HG02759 (cell line): ENCODE measurements around the gene GPRC5D.

Experiments used
- ATAC-seq: cut with Tn5 transposase; IDR thresholded peaks from one replicate; pipeline ENCODE4 v1.9.1; 2021; ENCODE audit warnings: mild to moderate bottlenecking, moderate library complexity; ENCODE audit not compliant: unreplicated experiment

The GPRC5D gene

DNA sequence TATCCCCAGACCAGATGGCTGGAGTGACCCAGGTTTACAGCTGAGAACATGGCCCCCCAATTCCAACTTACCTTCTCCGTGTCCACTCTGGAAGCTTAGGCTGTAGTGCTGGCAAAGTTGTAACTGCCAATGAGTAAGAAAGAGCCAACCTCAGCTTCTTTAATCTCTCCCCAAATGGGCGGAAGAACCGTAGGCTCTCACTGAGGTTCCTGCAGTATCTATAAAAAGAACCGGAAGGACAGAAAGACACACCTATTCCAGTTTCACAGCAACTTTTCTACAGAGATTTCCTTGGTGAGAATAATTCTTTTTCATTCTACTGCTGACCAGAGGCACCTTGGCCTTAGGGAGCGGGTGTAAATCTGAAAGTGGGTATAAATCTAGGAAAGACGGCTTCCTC lies at the start of gene GPRC5D:
Gene GPRC5D, minus strand, starts transcription at position 135 of the 400 bp plus-strand sequence. CDS start 1,786 bp downstream, outside the sequence.
- ATAC-seq: no peak

DNA sequence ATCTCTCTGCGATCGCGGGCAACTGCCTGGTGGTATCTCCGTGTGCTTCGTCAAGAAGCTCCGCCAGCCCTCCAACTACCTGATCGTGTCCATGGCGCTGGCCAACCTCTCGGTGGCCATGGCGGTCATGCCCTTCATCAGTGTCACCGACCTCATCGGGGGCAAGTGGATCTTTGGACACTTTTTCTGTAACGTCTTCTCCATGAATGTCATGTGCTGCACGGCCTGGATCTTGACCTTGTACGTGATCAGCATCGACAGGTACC lies 49.7 kb upstream of the GPRC5D start:
- no peak for ATAC-seq

DNA sequence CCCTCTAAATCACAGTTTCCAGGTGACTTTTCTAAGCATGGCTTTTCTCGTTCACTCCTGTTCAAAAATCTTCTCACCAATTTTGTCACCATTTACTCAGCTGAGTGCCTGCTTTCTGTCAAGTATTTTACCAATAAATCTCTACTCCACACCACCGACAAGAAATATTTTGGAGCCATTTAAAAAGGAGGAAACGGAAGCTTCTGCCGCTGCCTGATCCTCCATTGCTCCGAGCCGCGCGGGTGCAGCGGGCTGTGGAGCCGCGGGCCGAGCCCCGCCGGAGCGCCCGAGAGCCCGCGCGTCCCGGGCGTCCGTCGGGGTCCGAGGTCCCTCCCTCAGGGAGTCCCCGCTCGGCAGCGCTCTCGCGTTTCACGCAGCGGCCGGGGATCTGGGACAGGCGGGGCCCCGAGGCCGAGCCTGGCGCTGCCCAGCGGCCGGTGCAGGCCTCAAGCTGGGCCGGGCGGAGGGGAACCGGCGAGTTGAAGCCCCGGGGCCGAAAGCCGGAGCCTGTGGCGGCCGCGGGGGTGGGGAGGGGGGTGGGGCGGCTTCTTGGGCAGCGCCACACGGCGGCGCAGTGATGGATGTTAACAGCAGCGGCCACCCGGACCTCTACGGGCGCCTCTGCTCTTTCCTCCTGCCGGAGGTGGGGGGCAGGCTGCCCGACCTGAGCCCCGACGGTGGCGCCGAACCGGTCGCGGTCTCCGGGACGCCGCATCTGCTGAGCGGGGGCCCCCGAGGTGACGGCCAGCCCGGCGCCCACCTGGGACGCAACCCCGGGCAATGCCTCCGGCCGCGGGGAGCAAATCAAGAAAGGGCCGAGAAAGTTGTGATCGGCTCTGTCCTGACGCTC lies 49.2 kb upstream of the GPRC5D start:
- no peak for ATAC-seq

DNA sequence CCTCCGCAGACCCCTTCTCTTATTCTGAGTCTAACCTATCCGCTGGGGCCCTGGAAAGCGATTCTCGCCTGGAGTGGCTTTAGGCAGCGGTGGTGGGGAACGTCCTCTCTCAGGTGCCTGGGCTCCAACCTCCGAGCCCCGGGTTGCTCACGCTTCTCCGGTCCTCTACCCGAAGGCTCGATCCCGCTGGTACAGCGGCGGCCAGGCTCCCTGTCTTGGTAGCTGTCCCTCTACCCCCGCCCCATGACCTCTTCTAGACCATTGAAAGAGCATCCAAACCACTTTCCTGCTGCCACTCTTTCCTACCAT lies 48.6 kb upstream of the GPRC5D start:
- ATAC-seq: no peak

DNA sequence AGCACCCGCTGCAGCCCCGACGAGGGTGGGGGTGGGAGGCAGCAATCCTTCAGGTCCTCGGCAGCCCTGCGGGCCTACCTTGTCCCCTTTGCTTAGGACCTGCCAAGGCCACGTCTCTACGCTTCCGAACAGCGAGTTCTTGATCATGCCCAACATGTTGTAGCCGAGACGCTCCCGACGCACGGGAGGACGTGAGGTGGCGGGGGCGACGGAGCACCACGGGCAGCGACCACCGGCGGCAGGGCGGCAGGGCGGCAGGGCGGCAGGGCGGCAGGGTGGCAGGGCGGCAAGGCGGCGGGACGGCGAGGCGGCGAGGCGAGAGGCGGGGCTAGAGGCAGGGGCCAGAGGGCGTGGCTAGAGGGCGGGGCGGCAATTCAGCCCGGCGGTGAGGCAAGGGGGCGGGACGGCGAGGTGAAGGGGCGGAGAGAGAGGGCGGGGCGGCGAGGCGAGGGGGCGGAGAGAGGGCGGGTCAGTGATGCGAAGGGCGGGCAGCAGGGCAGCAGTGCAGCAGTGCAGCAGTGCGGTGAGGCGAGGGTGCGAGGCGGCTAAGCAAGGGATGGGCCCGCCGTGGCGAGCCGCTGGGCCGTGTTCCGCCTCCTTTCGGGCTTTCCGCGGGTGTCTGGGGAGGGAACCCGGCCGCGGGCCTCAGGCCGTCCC lies 48.1 kb upstream of the GPRC5D start, which contains the start of gene HEBP1:
Gene HEBP1, minus strand, starts transcription at position 307 of the 657 bp plus-strand sequence. Its CDS starts 151 bp downstream, at position 156.
- peak; percentile 84 for ATAC-seq

DNA sequence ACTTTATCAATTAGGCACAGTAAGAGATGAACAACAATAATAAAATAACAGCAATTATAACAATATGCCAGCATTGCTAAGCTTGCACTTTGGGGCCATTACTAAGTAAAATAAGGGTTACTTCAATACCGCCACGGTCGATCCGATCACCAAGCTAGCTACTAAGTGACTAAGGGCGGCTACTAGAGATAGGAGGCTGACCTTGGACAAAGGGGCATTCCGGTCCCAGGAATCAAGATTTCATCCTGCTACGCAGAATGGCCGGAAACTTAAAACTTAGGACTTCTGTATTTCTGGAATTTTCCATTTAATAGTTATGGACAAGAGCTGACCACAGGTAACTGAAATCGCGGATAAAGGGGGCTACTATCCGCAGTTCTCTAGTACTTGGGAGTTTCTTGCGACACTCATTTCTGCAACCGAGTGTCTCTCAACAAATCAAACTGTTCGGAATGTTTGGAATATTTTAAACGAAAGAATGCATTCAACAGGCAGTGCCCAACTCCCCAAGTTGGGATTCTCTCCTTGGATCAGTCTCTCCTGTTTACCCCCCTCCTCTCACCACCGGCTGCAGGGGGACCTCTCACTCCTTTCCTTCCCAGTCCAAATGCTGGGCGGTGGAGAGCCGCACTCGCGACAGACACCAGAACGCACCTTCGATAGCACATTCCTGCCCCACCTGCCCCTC lies 47.4 kb upstream of the GPRC5D start:
- peak; percentile 4 for ATAC-seq

DNA sequence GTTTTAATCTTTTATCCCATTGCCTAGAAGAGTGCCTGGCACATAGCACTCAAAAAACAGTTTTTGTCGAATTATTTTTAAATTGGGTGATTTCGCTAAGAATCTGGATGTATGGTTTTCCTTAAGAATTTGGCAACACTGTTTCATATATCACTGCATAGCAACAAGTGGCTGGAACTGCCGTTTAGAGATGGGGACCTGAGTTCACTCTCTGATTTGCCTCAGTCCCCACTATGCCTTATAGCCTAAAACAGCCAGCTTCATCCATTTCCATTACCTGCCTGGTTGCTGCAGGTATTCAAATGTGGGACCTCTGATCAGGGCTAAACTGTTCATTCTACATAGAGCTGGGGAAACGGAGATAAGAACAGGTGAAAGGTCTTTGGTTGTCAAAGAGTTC lies 46.3 kb upstream of the GPRC5D start:
- no peak for ATAC-seq

DNA sequence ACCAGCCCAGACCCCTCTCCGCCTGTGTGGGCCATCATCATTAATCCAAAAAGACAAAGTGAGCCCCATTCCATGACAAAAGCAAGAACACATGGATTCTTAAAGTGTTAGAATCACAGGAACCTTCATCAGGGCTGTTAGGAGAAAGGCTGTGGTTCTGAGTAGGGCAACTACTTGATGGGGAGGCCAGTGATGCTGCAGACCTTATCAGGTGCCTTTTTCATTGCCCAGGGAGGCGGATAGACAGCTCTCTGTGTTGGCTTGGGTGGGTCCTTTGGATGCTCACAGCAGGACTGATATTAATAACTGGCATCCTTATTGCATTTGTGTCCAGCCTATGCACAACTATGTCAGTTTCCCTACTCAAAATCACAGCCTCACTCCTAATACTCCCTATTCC lies 45.8 kb upstream of the GPRC5D start:
- no peak for ATAC-seq

DNA sequence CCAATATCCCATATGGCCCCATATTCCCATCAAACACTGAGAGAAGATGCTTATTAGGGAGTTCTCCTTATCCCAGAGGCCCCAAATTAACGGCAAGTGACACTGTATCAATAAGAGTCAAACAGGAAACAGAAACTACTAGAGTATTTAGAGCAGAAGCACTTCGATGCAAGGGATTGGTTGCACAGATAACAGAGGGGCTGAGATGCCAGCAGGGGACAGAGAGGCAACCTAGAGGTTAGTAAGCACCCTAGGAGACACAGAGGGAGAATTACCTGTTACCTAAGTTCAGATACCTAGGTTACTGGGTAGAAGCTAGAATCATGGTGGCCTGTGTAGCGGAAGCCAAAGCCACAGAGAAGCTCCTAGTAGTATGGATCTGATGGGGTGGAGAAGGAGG lies 45.2 kb upstream of the GPRC5D start:
- ATAC-seq: no peak

DNA sequence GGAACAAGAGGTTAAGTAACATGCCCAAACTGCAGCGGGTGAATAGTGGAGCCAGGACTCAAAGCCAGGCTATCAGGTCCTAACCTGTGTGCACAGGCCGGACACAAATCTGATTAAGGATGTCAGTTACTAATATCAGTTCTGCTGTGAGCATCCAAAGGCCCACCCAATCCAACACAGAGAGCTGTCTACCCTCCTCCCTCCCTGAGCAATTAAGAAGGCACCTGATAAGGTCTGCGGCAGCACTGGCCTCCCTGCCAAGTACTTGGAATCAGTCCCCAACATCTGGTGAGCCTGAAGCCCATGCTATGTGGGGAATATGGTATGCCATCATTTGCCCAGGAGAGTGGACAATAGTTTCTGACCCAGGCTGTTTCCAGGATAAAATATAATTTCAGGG lies 44.2 kb upstream of the GPRC5D start:
- ATAC-seq: no peak

DNA sequence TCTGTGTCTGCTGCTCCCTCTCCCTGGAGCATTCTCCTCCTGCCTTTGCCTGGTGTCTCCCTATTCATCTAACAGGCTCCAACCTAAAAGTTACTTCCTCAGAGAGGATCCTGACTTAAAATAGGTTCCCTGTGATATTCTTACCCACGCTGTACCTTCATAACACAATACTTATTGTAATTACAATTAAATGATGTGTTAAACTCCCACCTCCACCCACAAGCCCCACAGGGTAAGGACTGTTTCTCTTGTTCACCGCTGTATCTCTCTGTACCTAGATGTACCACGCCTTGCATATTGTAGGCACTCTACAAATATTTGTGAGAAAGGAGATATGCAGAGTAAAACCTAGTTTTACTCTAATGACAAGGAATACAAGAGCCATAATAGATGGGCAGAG lies 43.1 kb upstream of the GPRC5D start:
- no peak for ATAC-seq

DNA sequence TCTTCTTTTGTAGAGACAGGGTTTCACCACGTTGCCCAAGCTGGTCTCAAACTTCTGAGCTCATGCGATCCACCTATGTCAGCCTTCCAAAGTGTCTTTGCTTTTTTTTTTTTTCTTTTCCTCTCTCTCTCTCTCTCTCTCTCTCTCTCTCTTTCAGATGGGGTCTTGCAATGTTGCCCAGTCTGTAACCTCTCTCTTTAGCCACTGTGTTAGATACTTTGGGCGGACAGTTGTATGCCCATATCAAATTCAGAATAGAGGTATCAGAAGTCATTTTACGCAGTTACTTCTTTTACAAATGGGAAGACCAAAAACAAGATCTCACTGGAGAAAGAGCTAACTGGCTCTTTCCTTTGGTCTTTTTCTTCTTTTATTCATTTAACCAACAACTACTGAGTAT lies 41.4 kb upstream of the GPRC5D start:
- ATAC-seq: no peak

DNA sequence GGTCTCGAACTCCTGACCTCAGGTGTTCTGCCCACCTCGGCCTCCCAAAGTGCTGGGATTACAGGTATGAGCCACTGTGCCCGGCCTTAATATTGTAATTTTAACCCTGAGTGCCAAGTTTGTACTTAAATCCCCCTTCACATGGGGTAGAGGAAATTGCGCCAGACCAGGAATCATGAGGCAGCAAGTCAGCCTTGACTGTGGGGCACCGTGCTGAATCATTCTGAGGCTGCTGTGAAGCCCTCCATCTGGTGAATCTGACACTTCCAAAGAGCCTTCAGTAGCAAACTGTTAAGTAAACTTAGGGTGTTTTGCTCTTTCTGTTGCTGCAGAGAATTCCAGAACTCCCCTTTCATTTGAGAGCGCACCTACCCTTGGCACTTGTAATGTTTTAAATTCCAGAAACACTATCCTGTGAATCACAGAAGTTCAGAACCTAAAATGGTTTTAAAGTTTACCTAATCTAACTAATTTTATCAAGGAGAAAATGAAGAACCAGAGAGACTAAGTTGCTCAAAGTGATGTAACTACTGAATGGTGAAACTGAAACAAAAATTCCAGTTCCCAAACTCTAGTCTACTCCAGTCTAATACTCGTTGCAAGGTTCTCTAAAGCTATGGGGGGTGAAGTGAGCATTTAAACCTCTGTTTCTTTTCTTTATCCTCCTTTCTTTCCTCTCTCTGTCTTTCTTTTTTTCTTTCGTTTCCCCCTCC lies 40.6 kb upstream of the GPRC5D start:
- ATAC-seq: no peak

DNA sequence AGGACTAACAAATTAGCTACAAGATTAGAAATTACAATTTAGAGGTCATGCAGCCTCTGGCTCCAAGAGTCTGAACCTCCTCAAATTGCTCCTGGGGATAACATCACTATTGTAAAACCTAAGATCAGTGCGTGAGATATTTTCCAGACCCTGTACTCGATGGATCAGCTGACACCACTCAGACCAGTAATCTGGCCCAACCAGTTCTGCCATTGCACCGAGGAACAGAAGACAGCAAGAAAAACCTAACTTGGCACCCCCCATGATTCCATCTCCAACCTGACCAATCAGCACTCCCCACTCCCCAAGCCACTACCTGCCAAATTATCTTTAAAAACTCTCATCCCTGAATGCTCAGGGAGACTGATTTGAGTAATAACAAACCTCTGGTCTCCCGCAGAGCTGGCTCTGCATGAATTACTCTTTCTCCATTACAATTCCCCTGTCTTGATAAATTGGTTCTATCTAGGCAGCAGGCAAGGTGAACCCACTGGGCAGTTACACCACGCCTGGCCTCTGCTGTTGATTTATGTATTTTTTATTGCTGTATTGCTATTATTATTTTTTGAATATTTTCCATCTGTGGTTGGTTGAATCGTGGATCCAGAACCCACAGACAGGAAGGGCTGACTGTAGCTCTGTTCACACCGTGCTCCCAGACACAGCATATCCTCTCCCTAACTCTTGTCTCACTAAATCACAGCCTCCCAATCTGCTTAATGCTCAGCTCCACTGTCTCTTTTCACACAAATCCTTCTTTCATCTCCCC lies 38.9 kb upstream of the GPRC5D start:
- ATAC-seq: no peak

DNA sequence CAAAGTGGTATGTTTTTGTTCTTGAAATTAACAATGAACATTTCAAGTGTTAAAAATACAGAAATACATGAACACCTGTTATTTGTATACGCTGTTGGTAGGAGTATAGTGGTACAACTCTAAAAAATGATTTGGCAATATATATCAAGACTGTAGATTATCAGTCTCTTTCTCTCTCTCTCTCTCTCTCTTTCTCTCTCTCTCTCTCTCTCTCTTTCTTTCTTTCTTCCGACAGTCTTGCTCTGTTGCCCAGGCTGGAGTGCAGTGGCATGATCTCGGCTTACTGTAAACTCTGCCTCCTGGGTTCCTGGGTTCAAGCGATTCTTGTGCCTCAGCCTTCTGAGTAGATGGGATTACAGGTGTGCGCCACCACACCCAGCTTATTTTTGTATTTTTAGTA lies 35.5 kb upstream of the GPRC5D start:
- no peak for ATAC-seq

DNA sequence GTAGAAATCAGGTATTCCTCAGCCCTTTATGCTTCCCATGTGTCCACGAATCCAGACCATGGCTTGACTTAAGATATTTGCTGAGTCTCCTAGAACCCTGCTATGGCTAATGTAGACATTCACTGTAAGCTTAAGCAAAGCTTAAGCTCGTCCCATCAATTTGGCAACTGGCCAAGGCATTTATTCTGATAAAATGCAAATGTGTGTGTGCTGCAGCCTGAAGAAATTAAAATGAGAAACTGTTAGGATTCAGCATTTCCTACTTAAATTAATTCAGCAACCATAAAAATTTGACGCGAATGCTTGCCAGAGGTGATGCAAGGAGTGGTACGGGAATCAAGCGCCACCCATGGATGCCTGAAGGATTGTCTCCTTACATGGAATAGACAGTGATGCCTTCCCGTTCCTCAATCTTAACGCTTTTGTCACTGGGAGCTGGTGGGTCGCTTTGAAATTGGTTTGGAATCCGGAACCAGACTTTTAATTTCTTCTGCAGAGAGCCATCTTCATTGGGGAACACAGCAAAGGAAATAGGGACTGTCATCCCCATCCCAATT lies 34.9 kb upstream of the GPRC5D start:
- ATAC-seq: no peak

DNA sequence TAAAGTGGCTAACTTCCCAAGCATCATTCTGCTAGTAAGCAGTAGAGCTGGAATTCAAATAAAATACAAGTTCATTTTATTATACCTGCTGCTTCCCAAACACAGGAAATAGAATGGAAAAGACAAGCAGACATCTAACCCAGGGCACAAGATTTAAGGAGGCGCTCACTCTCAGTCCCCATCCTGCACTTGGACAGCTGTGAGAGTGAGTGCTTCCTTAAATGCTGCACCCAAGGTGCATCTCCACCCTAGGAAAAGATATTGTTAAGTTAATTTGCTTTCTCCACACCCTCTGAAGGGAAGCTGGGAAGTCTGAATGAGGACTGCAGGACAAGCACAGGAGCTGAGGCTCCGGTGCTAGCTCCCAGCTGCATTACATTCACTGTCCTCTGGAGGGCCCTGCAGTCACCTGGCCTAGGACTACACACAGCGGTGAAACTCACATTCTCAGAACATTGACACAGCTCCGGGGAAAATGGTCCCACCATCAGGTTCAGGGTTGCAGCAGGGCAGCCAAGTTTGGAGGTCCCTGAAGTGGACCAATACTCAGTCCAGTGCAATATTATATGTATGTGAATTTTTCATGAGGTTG lies 33.9 kb upstream of the GPRC5D start:
- peak; percentile 45 for ATAC-seq

DNA sequence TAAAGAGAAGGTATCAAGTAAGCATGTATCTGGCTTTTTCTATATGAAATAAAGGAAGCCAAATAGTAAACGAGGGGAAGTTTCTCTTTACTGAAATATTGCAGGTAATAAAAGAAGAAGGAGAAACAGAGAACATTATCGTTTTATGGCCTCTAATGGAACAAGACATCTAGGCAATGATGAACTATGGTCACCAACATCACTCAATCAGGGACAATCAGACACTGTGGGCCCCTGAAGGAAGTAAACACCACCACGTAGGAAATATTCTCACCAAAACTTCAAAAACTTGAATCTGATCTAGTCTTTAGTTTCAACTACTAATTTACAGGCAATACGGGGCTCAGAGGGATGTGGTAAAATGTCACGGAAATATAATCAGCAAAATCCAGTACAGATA lies 32.2 kb upstream of the GPRC5D start:
- no peak for ATAC-seq

DNA sequence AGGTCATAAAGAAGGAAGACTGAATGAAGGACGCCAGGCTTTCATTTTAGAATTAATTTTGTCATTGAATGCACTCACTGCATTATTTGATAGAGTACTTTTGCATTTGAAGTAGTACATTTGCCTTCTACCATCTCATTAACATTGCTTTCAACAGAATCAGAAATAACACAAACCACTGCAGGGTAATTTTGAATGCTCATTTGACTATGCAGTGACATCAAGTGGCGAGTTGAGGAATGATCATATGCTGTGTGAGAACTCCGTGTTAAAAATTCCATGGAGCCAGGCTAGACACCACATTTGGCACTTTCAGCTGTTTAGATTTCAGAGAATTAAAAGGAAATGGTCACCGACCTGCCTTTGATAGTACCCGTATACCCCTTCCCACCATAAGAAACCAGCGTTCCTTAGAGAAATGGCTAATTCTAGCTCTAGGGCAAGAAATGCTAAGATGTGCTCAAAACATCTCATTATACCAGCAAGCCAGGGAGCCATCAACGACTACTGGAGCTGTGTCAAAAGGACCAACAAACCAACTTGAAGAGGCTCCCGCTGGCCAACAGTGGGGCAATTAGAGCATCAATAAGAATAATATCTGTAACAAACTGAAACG lies 31.6 kb upstream of the GPRC5D start:
- no peak for ATAC-seq

DNA sequence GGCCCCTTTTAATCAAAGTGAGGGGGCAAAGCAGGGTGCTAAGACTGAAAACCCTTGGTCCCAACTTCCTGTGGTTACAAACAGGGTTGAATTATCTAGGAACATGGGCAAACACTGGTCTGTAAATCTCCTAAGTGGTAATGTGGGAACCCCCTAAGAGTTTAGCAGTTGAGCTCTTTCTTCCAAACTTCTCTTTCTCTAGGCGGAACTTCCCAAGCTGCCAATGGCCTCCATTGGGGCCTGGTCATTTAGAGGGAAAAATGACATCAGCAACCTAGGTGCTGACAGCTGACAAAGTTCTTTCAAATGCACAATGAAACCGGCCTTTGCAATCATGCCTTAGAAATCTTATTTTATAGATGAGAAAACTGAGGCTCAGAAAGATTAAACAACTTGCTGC lies 30.4 kb upstream of the GPRC5D start:
- no peak for ATAC-seq
